GM21423 (cell line): ENCODE measurements around the gene NDUFAF3.

Experiments used
- ATAC-seq: cut with Tn5 transposase; IDR thresholded peaks from one replicate; pipeline ENCODE4 v1.9.1; 2021; ENCODE audit warnings: mild to moderate bottlenecking, moderate library complexity; ENCODE audit not compliant: unreplicated experiment

The NDUFAF3 gene

GRCh38 chr3:49034650-49035049, 12.7 kb downstream of the NDUFAF3 start:
- ATAC-seq = no peak

DNA sequence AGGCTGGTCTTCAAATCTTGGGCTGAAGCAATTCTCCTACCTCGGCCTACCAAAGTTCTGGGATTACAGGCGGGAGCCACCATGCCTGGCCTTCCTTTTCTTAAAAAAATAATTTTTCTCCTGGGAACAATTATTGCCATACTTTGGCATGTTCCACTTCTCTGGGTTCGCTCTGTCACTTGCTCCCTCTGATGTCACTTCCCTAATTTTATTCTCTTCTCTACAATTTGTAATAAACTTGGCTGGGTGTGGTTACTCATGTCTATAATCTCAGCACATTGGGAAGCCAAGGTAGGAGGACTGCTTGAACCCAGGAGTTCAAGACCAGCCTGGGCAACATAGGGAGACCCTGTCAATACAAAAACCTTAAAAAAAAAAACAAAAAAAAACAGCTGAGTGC, 13.4 kb downstream of the NDUFAF3 start:
- ATAC-seq = no peak

GRCh38 chr3:49053543-49053942, 31.6 kb downstream of the NDUFAF3 start:
- ATAC-seq = no peak

- ATAC-seq = no peak
Measured at GRCh38 chr3:49054344-49054862, 32.5 kb downstream of the NDUFAF3 start.

- ATAC-seq = no peak
Measured at GRCh38 chr3:49057268-49057667, 35.3 kb downstream of the NDUFAF3 start.

DNA sequence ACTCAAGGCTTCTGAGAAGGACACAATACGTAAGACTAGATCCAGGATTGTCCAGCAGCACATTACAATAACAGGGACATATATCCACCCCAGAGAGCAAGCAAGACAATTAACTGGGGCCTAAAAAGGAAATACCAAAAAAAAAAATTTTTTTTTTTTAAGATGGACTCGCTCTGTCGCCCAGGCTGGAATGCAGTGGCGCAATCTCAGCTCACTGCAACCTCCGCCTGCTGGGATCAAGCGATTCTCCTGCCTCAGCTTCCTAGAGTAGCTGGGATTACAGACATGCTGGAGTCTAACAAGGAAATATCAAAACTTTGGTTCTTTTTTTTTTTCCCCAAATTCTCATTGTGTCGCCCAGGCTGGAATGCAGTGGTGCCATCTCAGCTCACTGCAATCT, 36.1 kb downstream of the NDUFAF3 start:
- ATAC-seq = no peak
